OCI-LY1 (cell line): ENCODE data around the gene IDUA.

Experiments used
- H2AFZ ChIP-seq: fragments of 200-600 bp; sonication (generic), shearing (Covaris generic); 2 replicates; pipeline ENCODE4 v1.6.0; 2014; ENCODE audit warnings: antibody characterized with exemption, mild to moderate bottlenecking, low read length
- H3F3A ChIP-seq: fragments of 200-600 bp; sonication (generic), shearing (Covaris generic); 2 replicates; pipeline ENCODE4 v1.6.0; 2014; ENCODE audit warnings: mild to moderate bottlenecking, antibody characterized with exemption, low read length, moderate library complexity; ENCODE audit not compliant: insufficient read depth
- H3K27ac ChIP-seq: fragments of 200-600 bp; sonication (generic); 2 replicates; pipeline ENCODE4 v1.5.1; 2014; ENCODE audit warnings: low read length, mixed run types, mild to moderate bottlenecking, low read depth; ENCODE audit not compliant: poor library complexity, severe bottlenecking
- H3K27me3 ChIP-seq: fragments of 200-600 bp; sonication (generic); 2 replicates; pipeline ENCODE4 v1.6.0; 2014; ENCODE audit warnings: antibody characterized with exemption, mild to moderate bottlenecking, low read length, moderate library complexity; ENCODE audit not compliant: insufficient read depth
- H3K36me3 ChIP-seq: fragments of 200-600 bp; sonication (generic); 2 replicates; pipeline ENCODE4 v1.6.1; 2014; ENCODE audit warnings: mild to moderate bottlenecking, antibody characterized with exemption, low read length, moderate library complexity, mixed read lengths; ENCODE audit not compliant: insufficient read depth
- H3K4me1 ChIP-seq: fragments of 200-600 bp; sonication (generic); 2 replicates; pipeline ENCODE4 v1.5.1; 2014; ENCODE audit warnings: mild to moderate bottlenecking, low read length, moderate library complexity; ENCODE audit not compliant: insufficient read depth, severe bottlenecking
- H3K4me2 ChIP-seq: fragments of 200-600 bp; sonication (generic), shearing (Covaris generic); 2 replicates; pipeline ENCODE4 v1.6.1; 2014; ENCODE audit warnings: low read length
- H3K4me3 ChIP-seq: fragments of 200-600 bp; sonication (generic); 2 replicates; pipeline ENCODE4 v1.5.1; 2014; ENCODE audit warnings: low read length, low read depth, mild to moderate bottlenecking, mixed read lengths; ENCODE audit not compliant: poor library complexity, severe bottlenecking
- H3K79me2 ChIP-seq: fragments of 200-600 bp; shearing (Covaris generic); 2 replicates; pipeline ENCODE4 v1.6.1; 2016; ENCODE audit warnings: mixed run types, low read length, mixed read lengths; ENCODE audit not compliant: insufficient read depth
- H3K9ac ChIP-seq: fragments of 200-600 bp; sonication (generic), shearing (Covaris generic); 2 replicates; pipeline ENCODE4 v1.6.1; 2014; ENCODE audit warnings: mild to moderate bottlenecking, low read length, mixed read lengths
- H3K9me2 ChIP-seq: fragments of 200-600 bp; sonication (generic), shearing (Covaris generic); 2 replicates; pipeline ENCODE4 v1.6.1; 2014; ENCODE audit warnings: low read depth, mild to moderate bottlenecking, low read length, mixed read lengths
- H3K9me3 ChIP-seq: fragments of 200-600 bp; shearing (Covaris generic); 2 replicates; pipeline ENCODE4 v1.6.1; 2014; ENCODE audit warnings: low read length, mixed read lengths
- H4K20me1 ChIP-seq: fragments of 200-600 bp; sonication (generic), shearing (Covaris generic); 2 replicates; pipeline ENCODE4 v1.6.0; 2016; ENCODE audit warnings: mild to moderate bottlenecking, low read length; ENCODE audit not compliant: insufficient read depth
- EZH2 ChIP-seq: fragments of 200-600 bp; sonication (generic), shearing (Covaris generic); IDR thresholded peaks from 2 replicates; pipeline ENCODE4 v1.8.0; 2017; ENCODE audit warnings: borderline replicate concordance, mixed run types, mild to moderate bottlenecking, antibody characterized with exemption, low read length, moderate library complexity, mixed read lengths
- TF ChIP-seq, protein P1 (sequence below): fragments of 200-600 bp; sonication (generic), shearing (Covaris generic); IDR thresholded peaks from 2 replicates; pipeline ENCODE4 v1.5.1; 2017; ENCODE audit warnings: mild to moderate bottlenecking, antibody characterized with exemption, low read length, moderate library complexity, mixed read lengths

Gene IDUA

DNA sequence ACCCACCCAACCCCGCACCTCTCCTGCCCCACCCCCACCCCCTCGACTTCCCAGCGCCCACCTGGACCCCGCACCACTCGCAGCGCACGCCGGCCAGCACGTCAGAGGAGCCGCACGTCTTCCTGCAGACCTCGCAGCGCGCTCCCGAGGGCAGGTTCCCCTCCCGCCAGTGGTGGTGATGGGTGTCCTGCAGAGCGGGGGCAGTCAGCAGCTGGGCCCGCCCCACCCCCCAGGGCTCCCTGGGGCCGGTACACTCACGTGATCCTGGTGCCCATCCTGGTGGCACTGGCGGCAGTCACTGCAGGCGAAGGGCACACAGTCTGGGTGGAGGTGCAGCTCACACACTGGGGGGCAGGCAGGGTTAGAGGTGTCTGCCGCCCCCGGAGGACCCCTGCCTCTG lies 18.6 kb upstream of the IDUA start:
- H3K4me2 ChIP-seq: no peak overlapping the region
- H3K9me3 ChIP-seq: no peaks in the 10 kb centered on the region
- no peak overlapping the region for H2AFZ ChIP-seq
- no peaks in the 10 kb centered on the region for H3F3A ChIP-seq
- no peak overlapping the region for H3K27ac ChIP-seq
- no peaks in the 10 kb centered on the region for H3K9me2 ChIP-seq
- no peak overlapping the region for H3K4me3 ChIP-seq
- no peaks in the 10 kb centered on the region for H3K79me2 ChIP-seq
- no peaks in the 10 kb centered on the region for H3K36me3 ChIP-seq
- H3K4me1 ChIP-seq: peaks cover 10% of the 10 kb centered on the region
- H4K20me1 ChIP-seq: no peaks in the 10 kb centered on the region
- no peaks in the 10 kb centered on the region for H3K27me3 ChIP-seq
- H3K9ac ChIP-seq: no peak overlapping the region
- TF ChIP-seq EZH2: no peak
- TF ChIP-seq, protein P1, sequence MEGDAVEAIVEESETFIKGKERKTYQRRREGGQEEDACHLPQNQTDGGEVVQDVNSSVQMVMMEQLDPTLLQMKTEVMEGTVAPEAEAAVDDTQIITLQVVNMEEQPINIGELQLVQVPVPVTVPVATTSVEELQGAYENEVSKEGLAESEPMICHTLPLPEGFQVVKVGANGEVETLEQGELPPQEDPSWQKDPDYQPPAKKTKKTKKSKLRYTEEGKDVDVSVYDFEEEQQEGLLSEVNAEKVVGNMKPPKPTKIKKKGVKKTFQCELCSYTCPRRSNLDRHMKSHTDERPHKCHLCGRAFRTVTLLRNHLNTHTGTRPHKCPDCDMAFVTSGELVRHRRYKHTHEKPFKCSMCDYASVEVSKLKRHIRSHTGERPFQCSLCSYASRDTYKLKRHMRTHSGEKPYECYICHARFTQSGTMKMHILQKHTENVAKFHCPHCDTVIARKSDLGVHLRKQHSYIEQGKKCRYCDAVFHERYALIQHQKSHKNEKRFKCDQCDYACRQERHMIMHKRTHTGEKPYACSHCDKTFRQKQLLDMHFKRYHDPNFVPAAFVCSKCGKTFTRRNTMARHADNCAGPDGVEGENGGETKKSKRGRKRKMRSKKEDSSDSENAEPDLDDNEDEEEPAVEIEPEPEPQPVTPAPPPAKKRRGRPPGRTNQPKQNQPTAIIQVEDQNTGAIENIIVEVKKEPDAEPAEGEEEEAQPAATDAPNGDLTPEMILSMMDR: no peak

DNA sequence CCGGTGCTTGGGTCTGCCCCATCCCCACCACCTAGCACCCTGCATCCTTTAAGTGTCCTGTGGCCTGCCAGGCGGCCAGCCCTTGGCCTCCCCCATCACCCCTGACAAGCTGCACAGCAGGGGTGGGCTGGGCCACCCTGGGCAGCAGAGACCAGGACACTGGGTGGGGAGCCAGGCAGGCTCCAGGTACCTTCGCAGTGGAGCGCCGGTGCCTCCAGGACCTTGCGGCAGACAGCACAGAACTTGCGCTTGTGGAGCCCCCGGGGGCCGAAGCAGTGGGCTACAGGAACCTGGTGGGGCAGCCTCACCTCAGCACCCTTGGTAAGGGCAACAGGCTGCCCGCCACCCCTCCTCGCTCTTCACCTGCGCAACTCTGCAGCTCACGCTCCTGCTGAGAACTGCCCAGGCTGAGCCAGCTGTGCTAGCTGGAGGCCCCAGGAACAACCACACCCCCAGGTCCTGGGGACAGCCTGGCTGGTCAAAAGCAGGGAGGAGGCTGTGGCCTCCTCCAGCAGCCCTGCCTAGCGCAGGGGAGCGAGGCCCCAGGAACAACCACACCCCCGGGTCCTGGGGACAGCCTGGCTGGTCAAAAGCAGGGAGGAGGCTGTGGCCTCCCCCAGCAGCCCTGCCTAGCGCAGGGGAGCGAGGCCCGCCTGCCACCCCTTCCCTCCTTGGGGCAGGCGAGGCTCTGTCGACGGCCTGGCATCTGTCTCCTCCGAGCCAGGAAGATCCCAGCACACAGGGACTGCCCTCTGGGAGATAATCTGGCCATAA lies 18.0 kb upstream of the IDUA start:
- no peak overlapping the region for H2AFZ ChIP-seq
- no peak overlapping the region for H3K27ac ChIP-seq
- no peak overlapping the region for H3K9ac ChIP-seq
- TF ChIP-seq, protein P1: no peak
- H3K79me2 ChIP-seq: no peaks in the 10 kb centered on the region
- H3K4me1 ChIP-seq: peaks cover 10% of the 10 kb centered on the region
- H3K27me3 ChIP-seq: no peaks in the 10 kb centered on the region
- no peaks in the 10 kb centered on the region for H3K9me3 ChIP-seq
- no peaks in the 10 kb centered on the region for H3K9me2 ChIP-seq
- no peaks in the 10 kb centered on the region for H3F3A ChIP-seq
- H3K36me3 ChIP-seq: no peaks in the 10 kb centered on the region
- no peaks in the 10 kb centered on the region for H4K20me1 ChIP-seq
- H3K4me3 ChIP-seq: no peak overlapping the region
- no peak overlapping the region for H3K4me2 ChIP-seq

DNA sequence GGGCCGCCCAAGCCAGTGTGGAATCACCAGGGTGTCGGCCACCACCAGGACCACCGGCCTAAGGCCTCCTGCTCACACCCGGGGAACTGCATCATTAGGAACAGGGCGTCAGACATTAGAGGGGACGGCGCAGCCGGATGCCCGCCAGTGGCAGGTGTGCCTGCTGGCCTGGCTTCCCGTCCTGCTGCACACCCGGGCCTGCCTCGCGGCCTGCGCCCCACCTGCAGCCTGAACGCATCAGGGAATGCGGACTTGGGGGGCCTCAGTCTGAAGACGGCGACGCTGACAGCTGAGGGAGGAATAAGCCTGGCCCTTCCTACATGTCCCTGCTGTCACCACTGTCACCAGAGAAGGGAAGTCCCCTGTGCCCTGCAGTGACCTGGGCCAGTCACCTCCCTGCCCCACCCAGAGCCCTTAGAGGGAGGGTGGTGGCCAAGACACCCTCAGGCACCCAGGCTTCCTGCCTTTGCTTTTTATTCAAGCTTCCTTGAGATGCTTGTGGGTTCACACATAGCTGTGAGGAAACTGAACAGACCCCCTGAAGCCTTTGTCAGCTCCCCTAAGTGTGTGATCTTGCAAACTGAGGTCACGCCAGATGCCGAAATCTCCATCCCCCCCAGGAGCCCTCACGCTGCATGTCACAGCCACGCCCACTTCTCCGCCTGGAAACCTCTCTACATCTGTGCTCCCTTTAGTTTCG lies 16.6 kb upstream of the IDUA start:
- H3K4me2 ChIP-seq: no peak overlapping the region
- no peak overlapping the region for H2AFZ ChIP-seq
- H3K9me3 ChIP-seq: no peaks in the 10 kb centered on the region
- no peaks in the 10 kb centered on the region for H3F3A ChIP-seq
- no peak overlapping the region for H3K9ac ChIP-seq
- H3K9me2 ChIP-seq: no peaks in the 10 kb centered on the region
- no peak overlapping the region for H3K4me3 ChIP-seq
- no peak overlapping the region for H3K27ac ChIP-seq
- peaks cover 10% of the 10 kb centered on the region for H3K4me1 ChIP-seq
- H4K20me1 ChIP-seq: no peaks in the 10 kb centered on the region
- TF ChIP-seq EZH2: no peak
- TF ChIP-seq, protein P1: no peak
- no peaks in the 10 kb centered on the region for H3K27me3 ChIP-seq
- no peaks in the 10 kb centered on the region for H3K79me2 ChIP-seq
- no peaks in the 10 kb centered on the region for H3K36me3 ChIP-seq
